Dermis blood vessel endothelial cell (primary cell): ENCODE data around the gene ETHE1. TPM values are rescaled to one million over a fixed set of nuclear protein-coding genes. Genes with fewer than 3 reads are reported as not detected.

Experiments used
- DNase-seq: peaks from one replicate; pipeline ENCODE4 v3.0.0; 2010
- total RNA-seq: library from RNA; depleted of rRNA; stranded (reverse); fragments of >200 nt; gene quantifications from 2 replicates; pipeline ENCODE4 v1.2.3, GENCODE V29; 2014

Gene ETHE1
- total RNA-seq, 1 donor from 2014 or later: 102 TPM

DNA sequence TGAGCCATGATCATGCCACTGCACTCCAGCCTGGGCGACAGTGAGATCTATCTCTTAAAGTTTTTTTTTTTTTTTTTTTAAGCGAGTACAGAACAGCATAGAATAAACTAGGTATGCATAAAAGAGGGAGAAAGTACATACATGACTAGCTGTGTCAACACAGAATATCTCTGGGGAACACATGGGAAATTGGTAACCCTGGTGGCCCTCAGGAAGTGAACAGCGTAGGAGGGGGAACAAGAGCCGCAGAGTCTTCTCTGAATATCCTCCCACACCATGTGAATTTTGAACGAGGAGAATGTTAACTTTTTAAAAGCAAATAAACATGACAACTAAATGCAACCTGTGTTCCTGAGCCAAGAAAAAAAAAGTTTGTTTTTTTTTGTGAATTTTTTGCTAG is 37.7 kb downstream of the ETHE1 start:
- no peak for DNase-seq

DNA sequence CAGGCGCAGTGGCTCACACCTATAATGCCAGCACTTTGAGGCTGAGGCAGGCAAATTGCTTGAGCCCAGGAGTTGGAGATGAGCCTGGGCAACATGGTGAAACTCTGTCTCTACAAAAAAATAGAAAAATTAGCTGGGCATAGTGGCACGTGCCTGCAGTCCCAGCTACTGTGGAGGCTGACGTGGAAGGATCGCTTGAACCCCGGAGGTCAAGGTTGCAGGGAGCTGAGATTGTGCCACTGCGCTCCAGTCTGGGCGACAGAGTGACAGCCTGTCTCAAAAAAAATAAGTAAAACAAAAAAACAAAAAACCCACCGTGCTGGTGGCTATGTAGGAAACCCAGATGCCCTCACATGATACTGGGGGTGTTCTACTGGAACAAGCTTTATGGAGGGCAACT is 38.8 kb downstream of the ETHE1 start:
- DNase-seq: no peak

DNA sequence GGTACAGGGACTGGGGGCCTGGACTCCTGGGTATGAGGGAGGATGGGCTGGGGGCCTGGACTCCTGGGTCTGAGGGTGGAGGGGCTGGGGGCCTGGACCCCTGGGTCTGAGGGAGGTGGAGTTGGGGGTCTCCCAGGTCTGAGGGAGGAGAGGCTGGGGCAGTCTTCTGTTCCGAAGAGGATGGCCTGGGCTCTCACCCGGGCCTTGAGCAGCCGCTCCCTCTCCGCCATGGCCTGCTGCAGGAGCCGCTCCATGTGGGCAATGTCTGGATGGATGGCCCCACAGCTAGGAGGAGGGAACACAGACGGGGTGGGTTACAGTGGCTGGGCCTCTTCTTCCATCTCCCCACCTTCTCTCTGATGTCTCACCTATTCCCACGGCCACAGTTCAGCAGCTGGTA is 40.6 kb downstream of the ETHE1 start:
- DNase-seq: no peak

DNA sequence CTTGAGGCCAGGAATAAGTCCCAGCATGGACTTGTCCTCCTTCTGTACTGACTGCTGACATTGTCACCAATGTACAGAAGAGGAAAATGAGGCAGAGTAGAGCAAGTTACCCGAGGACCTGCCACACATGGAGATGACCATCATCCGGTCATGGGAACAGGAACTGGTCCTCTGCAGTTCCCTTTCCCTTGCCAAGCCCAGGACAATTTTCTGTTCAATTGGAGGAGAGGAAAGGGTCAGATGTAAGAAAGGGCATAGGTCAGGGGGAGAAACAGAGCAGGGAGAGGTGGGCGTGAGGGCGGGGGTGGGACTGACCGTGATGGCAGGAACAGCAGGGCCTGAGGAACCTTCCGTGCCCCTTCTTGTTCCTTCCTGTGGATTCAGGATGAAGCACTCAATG is 41.0 kb downstream of the ETHE1 start:
- DNase-seq: no peak

DNA sequence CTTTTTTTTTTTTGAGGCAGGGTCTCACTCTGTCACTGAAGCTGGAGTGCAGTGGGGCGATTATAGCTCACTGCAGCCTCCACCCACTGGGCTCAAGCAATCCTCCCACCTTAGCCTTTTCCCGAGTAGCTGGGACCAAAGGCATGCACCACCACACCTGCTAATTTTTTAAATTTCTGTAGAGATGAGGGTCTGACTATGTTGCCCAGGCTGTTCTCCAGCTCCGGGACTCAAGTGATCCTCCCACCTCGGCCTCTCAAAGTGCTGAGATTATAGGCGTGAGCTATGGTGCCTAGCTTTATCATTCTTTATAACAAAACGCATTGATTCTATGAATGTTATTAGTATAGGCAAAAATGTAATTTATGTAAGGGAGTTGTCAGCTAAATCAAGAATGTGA is 43.7 kb downstream of the ETHE1 start:
- no peak for DNase-seq

DNA sequence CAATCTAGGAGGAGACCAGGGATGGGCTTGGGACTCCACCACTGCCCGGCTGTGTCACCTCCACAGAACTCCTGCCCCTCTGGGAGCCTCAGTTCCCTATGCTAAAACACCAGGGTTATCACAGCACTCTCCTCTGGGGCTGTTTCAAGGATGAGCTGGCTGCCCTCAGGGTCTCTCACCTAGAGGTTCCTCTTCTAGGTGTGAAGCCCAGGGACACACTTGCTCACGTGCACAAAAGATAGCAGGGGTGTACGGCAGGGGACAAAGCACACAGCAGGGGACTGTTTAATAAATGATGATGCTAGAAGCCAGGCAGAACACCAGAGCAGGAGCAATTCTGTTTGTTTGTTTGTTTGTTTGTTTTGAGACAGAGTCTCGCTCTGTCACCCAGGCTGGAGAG is 44.8 kb downstream of the ETHE1 start:
- no peak for DNase-seq

DNA sequence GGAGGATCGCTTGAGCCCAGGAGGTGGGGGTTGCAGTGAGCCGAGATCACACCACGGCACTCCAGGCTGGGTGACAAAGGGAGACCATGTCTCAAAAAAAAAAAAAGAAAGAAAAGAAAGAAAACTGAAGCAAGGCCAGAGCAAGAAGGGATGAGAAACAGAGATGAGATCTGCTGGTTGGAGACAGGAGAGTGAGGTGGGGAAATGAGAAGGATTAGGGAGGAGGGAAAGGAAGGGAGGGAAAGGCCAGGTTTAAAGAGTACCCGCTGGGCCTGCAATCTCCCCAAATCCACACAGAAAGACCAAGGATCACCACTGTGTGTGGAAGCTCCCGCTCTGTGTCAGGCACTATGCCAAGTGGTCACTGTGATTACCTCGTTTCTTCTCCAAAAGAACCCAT is 45.3 kb downstream of the ETHE1 start:
- DNase-seq: no peak

DNA sequence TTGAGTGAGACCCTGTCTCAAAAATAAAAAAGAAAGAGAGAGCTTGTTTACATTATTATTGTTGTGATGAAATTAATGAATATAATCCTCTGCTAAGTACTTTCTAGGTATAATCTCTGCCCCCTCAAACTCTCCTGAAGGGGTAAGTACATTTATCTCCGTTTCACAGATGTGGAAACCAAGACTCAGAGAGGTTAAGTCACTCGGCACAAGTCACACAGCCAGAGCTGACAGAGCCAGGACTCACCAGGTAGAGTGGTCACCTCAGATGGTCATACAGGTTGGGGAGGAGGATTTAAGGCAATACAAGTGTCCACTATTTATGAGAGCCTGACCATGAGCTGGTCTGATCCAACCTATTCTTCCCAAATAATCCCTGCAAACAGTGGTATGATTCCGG is 46.4 kb downstream of the ETHE1 start:
- DNase-seq: no peak

DNA sequence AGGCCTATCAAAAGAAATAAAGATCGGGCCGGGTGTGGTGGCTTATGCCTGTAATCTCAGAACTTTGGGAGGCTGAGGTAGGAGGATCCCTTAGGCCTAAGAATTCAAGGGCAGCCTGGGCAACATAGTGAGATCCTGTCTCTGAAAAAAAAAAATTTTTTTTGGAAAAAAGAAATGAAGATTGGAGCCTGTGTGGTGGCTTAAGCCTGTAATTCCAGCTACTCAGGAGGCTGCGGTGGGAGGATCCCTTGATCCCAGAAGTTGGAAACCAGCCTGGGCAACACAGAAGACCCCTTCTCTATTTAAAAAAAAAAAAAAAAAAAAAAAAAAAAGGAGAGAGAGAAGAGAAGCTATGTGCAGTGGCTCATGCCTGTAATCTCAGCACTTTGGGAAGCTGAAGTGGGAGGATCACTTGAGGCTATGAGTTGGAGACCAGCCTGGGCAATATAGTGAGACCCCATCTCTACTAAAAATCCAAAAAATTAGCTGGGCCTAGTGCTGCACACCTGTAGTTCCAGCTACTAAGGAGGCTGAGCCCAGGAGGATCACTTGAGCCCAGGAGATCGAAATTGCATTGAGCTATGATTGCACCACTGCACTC is 46.9 kb downstream of the ETHE1 start:
- DNase-seq: no peak

DNA sequence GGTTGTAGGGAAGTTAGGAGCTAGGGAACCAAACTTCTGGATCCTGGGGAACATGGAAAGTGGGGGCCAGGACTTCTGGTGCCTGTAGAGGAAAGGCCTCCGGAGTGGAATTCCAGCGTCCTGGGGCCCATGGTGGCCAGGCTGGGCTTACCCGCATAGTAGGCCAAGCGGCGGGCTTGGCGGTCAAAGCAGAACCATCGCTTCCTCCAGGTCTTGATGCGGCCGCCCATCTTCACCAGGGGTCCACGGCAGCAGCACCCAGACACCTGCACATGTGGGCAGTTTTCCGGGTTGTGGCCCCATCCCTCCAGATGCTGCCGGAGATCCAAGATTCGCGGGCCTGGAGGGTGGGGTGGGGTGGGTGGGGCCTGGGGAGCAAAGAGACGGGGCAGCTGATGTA is 47.8 kb downstream of the ETHE1 start:
- DNase-seq: no peak

DNA sequence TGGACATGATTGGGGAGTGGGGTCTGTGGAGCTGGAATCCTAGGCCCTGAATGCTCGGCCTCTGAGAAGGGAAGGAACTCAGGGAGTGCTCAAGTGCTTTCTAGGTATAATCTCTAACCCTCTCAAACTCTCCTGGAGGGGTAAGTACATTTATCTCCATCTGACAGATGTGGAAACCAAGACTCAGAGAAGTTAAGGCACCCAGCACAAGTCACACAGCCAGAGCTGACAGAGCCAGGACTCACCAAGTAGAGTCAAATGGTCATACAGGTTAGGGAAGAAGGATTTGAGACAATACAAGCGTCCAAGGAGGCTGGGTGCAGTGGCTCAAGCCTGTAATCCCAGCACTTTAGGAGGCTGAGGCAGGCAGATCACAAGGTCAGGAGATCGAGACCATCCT is 48.7 kb downstream of the ETHE1 start:
- DNase-seq: no peak

DNA sequence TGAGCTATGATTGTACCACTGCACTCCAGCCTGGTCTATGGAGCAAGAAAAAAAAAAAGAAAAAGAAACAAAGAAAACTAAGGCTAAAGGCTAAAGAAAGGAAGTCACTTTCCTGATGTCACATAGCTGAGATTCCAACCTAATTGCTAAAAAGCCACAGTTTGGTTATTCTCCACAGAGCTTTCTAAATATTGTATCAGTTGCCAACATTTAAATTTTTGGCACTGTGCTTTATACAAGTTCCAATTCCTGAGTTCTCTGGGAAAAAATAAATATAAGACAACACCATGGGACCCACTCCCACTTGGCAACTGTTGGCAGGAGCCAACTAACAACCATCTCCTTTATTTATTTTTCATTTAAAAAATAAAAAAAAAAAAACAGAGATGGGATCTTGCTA is 50.4 kb downstream of the ETHE1 start:
- peak; percentile 57 for DNase-seq

DNA sequence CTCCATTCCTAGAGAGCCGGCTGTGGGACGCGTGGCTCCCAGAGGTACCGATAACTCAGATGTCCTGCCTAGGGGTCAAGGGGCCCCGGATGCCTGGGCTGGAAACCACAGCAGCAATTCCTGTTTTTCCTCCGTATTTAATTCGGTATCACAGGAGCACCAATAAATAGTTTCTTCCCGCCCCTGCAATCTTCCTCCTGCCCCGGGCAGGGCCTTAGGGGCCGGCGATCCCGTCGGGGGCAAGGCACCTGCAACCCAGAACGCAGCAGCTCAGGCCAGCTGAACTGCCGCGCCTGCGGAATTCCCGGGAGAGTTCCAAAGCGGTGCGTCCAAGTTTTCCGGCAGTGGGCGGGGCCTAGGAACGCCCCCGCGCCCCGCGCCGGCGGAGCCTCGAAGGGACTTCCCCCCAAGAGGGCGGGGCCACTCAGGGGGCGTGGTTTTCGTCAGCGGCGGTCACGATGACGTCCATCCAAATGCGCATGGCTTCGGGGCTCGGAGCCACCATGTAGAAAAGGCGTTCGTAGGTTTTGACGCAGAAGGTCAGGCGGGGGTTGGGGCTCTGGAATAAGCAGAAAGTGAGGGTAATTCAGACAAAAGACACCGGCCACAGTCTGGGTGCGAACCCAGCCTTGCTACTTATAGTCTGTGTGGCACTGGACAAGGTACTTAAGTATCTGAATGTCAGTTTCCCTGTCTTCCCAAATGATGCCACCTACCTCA is 51.9 kb downstream of the ETHE1 start:
- peak; percentile 96 for DNase-seq

DNA sequence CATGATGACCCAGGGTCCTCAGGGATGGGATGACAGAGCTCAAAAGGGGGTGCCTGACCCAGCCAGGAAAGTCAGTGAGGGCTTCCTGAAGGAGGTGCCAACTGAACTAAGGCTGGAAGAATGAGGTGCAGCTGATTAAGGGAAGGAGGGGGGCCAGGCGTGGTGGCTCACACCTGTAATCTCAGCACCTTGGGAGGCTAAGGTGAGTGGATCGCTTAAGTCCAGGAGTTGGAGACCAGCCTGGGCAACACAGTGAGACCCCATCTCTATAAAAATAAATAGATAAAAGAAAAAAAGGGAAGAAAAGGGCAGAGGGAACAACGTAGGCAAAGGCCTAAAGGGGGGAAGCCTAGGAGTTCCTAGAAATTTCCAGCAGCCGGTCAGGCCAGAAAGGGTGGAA is 52.5 kb downstream of the ETHE1 start:
- no peak for DNase-seq

DNA sequence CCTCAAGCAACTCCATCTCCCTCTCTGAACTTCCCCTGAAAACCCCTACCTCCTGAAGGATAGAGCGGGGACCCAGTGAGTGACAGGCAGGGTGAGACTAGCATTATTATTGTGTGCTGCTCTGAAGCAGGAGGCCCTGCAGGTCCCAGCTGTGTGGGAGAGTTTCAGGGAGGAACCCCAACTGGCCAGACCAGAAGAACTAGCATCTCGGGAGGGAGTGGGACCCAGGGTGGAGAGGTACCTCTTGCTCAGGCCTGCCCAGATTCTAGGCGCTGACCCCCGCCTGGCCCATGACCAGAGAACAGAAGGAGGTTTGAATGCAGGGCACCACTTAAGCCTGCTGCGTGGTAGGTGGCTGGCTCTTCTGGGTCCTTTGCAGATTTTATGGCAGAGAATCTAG is 55.9 kb downstream of the ETHE1 start:
- no peak for DNase-seq

DNA sequence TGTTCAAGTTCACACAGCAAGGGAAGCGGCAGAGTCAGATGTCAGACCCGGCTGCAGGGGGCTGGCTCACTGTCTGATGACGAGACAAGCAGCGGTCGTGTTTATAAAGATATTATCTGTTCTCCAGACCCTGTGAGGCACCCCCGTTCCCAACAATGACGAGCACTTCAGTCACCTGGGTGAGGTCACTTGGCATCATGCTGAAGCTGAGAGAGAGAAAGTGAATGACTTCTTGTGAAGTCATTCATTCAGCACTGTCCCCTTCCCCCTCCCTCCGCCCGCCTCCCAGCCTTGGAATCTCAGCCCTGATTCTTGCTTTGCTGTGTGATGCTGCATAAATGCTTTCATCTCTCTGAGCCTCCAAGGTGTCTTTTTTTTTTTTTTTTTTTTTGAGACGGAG is 56.7 kb downstream of the ETHE1 start:
- DNase-seq: peak; percentile 14

DNA sequence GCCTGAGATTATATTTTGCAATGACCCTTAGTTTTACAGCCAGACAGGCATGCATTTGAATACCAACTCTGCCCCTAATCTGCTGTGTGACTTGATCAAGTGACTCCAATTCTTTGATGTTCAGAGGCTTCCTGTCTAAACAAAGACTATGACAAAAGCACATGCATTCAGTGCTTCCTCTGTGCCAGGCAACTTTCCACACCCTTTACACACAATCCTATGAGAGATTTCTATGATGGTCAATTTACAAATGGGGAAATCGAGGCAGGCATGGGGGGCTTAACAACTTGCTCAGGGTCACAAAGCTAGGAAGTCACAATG is 57.9 kb downstream of the ETHE1 start:
- DNase-seq: peak; percentile 42

DNA sequence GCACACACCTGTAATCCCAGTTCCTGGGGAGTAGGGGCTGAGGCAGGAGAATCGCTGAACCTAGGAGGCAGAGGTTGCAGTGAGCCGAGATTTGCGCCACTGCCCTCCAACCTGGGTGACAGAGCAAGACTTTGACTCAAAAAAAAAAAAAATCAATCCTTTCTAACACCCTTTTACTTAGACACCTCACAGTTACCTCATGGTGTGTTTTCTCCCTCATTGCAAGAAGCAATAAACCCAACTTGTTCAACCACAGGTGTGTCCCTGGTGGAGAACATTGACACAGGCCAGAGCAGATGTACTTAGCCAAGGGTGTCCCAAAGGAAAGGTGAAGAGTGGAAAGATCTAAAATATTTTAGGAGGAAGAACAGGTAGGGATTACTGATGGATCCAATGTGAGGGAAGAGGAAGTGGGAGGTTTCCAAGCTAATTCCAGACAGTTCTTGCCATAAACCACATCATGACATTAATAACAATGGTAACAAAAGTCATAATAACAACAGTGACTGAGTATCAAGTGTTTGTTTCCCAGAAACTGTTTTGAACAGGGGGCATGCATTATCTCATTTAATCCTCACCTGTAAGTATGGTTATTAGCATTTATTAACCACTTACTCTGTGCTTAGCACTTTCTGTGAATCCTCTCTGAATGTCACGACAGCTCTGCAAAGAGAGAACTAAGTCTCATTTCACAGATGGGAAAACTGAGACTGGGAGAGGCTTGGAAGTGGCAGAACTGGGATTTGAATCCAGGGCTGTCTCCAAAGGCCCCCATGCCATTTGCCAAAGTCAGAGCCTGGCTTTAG is 58.4 kb downstream of the ETHE1 start:
- no peak for DNase-seq

DNA sequence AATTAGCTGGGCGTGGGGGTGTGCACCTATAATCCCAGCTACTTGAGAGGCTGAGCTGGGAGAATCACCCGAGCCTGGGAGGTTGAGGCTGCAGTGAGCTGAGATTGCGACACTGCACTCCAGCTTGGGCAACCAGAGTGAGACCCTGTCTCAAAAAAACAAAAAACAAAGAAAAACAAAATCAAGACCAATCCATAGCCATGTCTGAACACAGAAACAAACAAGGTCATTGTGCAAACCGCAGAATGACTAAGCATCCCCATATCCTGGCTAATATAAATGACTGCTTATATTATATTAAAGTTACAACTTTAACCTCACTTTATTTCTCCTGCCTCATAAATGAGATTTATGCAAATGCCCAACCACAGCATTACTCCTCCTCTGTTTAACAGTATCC is 59.3 kb downstream of the ETHE1 start:
- peak; percentile 61 for DNase-seq

DNA sequence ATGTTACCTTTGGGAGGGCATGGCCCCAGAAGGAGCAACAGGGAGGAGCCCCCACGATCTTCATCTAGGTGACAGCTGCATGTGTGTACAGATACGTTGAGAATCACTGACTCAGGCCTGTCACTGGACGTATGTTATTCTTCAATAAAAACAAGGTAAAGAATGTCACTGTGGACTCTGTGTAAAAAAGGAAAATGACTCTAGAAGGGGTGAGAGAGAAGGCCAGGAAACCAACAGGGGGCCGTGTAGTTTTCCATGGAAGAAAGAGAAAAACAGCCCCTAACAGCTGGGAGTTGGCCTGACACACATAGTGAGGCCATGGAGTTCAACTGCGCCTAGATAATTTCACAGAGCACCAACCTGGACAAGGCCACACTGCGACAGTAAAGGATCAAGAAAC is 59.7 kb downstream of the ETHE1 start:
- DNase-seq: no peak

DNA sequence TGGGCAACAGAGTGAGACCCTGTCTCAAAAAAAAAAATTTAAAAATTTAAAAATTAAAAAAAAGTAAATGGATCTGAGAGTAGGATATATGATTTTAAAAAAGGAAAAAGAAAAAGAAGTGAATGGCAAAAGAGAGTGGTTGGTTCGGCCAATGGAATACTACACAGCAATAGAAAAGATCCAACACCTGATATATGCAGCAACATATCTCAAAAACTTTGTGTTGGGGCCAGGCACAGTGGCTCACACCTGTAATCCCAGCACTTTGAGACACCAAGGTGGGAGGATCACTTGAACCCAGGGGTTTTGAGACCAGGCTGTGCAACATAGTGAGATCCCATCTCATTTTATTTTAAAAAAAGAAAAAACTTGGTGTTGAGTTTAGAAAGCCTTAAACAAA is 60.2 kb downstream of the ETHE1 start:
- DNase-seq: no peak

DNA sequence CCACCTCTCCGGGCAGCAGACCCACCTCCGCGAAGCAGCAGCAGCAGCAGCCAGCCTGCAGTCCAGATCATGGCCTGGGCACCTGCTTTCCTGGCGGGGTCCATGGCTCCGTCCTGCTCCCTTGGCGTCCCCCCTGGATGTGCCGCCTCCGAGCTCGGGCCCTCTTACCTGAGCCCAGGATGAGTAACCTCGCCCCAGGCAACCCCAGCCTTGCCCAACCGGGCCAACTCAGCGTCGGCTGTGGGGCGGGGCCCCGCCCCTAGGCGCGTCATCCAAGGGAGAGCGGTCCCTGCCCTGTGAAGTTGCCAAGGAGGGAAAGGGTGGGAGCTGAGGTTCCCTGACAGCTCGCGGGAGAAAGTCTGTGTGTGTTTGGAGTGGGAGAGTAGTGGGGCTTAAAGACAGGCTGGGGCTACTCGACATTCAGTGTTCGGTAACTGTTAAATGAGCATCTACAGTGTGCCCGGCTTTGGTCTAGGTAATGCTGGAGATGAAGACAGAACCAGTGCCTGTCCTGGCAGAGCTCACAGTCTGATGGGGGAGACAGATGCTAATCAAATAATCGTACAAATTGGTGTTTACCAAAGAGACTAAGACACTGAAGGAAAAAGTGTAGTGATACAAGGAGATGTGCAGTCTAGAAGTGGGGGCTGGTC is 61.4 kb downstream of the ETHE1 start, which contains the start of gene LYPD3:
LYPD3 (minus strand) TSS at position 141 of the 653 bp plus-strand sequence; CDS start at position 104, 37 bp downstream.
- DNase-seq: no peak

DNA sequence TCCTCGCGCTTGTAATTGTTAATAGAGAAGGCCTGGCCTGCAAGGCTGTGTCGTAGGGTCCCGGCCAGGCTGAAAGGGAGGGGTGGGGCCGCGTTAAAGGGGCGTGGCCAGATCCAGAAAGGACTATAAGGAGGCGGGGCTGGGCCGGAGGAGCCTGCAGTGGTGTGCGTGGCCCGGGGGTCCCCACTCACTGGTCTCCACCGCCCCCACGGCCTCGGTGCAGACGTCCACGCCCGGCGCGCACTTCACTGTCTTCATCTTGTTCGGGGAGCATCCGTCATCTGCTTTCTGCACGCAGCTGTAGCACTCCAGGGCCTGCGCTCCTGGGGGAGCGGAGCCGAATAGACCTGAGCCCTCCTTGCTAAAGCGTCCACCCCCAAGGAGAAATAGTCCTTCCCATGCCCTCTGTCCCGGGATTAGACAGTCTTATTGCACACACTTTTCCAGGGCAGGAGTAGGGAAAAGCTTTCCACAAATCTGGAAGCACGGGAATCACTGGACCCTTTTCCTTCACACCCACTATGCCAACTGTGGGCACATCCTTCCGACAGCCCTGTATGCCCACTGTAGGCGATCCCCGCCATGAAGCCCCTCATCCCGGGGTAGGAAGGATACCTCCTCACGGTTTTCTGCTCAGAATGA is 62.7 kb downstream of the ETHE1 start:
- no peak for DNase-seq
